ENCODE data around the gene GPN1.

- TF ChIP-seq CTCF (conservative IDR thresholded peaks at IDR 0.05) (no peak), EZH2 (IDR thresholded peaks at IDR 0.05; ENCODE audit: low read depth) (no peak)
Observed at GRCh38 chr2:27680571-27680970, 51.7 kb downstream of the GPN1 start.
